GM12872 (cell line): ENCODE data around the gene MRE11.

Source experiments
- CTCF ChIP-seq: IDR thresholded peaks from 3 replicates; pipeline ENCODE4 v1.5.1; 2011; ENCODE audit warnings: low read depth, mild to moderate bottlenecking, low read length, moderate library complexity; ENCODE audit not compliant: insufficient read depth

The MRE11 gene

GRCh38 chr11:94516725-94517124, 23.1 kb upstream of the MRE11 start:
- TF ChIP-seq CTCF: no peak

- no peak for TF ChIP-seq CTCF
These were observed 21.8 kb upstream of the MRE11 start for GRCh38 chr11:94515398-94515797.

GRCh38 chr11:94513091-94513490, 19.4 kb upstream of the MRE11 start:
- no peak for TF ChIP-seq CTCF

- no peak for TF ChIP-seq CTCF
These were observed 18.5 kb upstream of the MRE11 start, which contains the start of gene C11orf97 for GRCh38 chr11:94511932-94512781. Gene C11orf97, plus strand, starts transcription at chr11:94512461. Its CDS starts 68 bp downstream, at chr11:94512529.

GRCh38 chr11:94507485-94507884, 13.8 kb upstream of the MRE11 start:
- TF ChIP-seq CTCF: no peak

GRCh38 chr11:94504689-94505293, 11.1 kb upstream of the MRE11 start:
- peak; percentile 45; the same call in 1 of the 3 replicates for TF ChIP-seq CTCF

GRCh38 chr11:94501522-94501921, 7.9 kb upstream of the MRE11 start:
- TF ChIP-seq CTCF: no peak
